ENCODE data around the gene TCF7L1.
A peak's percentile ranks its signal among the peaks of the same experiment; 100 is the strongest.

The TCF7L1 gene

DNA sequence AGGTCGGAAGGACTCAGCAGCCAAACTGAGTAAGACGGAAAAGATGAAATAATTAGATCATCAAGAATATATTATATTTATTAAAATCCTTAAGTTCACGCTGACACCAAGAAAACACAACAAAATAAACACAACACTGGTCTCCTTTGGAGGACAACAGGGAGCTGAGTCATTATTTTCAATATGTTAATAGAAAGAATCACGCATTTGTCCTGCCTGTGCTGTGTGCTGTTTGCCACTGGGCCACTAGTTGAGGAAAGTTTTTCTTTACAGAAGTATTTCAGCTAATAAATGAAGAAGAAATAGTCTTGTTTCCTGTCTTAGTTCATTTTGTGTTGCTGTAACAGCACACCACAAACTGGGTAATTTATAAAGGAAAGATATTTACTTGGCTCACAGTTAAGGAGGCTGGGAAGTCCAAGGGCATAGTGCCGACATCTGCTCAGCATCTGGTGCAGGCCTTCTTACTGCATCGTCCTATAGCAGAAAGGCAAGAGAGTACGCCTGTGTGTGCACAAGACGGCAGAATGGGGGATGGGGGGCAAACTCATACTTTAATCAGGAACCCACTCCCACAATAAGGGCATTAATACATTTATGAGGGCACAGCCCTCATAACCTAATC is 88.0 kb downstream of the TCF7L1 start:
- no peak for DNase-seq (ENCODE audit: low read depth in 2 of 2)

DNA sequence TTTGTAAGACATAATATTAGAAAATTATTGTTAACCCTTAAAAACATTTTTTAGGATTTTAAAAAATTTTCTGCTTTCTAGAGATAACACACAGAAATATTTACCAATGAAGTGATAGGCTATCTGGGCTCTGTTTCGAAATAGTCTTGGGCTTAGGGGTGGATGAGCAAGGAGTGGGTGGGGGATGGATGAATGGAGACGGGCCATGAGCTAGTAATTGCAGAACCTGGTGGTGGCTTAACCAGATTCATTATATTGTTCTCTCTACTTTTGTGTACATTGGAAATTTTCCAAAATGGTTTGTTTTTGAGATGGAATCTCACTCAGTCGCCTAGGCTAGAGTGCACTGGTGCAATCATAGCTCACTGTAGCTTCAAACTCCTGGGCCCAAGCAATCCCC is 89.6 kb downstream of the TCF7L1 start:
- no peak for DNase-seq (ENCODE audit: low read depth in 2 of 2)

DNA sequence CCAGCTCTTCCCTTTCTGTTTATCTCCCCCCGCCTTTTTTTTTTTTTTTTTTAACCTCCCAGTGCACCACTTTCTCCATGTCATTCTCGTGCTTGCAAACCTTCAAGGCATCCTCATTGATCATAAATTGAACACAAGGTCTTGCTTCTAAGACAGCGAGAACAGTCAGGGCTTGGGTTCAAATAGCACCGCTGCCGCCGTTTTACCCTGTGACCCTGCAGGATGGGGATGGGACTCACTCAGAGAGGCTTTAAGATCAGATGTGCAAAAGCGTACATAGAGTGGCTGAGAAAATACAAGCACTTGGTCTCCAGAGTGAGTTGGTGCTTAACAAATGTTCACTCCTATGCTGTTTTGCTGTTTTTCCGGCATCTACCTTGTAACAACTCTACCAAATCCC is 93.6 kb downstream of the TCF7L1 start:
- DNase-seq (ENCODE audit: low read depth in 2 of 2), result no peak

DNA sequence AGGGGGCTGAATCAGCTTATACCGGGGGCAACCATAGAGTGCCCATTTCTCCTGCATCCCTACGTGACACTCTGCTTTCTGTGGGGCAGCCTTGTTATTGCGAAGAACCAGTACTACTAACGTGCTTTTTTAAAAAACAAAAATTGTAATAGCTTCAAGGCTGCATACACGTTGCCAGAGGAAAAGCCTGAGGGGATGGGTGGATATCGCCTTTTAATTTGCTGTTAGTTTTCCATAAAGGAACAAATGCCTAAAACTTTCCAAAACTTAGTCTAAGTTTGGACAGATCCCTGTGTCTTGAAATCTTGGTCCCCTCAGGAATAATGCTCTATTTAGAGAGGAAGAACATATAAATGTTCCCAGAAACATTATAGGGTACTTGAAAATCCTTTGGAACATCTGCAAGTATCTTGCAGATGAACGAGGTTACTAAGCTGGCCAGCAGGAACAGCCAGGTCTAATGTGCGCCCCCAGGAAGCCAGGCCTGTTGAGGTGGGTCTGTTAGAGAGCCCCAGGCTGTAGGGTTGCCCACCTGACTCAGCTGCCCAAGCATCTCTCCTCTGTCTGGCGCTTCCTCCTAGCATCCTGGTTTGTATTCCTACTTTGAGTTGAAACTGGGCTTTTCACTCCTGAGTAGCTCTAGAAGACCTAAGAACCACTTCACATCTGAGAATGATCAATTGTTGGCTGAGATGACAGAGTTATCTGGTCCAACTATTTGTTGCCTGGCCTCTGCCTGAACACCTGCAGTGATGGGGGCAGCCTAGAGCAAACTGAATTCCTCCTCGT is 97.7 kb downstream of the TCF7L1 start:
- no peak for DNase-seq (ENCODE audit: low read depth in 2 of 2)

DNA sequence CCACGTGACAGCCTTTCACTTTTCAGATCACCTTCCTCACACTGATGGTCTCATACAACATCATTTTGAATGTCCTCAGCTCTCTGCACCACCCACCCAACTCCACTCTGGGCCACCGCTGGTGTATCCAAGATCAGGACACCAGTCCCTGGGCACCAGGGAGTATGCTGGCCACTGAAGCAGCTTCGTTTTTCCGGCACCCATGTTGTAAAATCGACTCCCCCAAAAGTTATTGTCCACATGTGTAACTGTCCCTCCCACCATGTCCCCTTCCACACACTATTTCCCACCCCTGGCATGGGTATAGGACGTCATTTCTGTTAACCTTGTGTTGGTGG is 98.2 kb downstream of the TCF7L1 start:
- DNase-seq (ENCODE audit: low read depth in 2 of 2), result no peak

DNA sequence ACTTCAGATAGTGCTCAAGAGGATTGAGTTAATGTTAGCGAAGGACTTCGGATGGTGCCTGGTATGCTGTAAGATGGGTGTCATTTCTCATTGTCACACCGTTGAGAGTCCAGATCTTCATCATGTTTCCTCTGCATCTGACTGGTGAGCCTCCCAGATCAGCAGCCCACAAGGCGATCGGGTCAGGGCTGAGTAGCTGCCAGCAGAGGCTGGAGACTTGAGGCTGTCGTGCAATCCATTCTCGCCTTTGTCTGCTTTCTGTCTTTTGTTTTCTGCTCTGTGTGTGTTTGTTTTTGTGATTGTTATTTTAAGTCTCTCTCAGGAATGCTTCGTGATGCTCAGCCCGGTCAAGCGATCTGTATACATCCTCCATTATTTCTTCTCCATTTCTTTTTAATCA is 98.8 kb downstream of the TCF7L1 start:
- DNase-seq (ENCODE audit: low read depth in 2 of 2), result no peak

DNA sequence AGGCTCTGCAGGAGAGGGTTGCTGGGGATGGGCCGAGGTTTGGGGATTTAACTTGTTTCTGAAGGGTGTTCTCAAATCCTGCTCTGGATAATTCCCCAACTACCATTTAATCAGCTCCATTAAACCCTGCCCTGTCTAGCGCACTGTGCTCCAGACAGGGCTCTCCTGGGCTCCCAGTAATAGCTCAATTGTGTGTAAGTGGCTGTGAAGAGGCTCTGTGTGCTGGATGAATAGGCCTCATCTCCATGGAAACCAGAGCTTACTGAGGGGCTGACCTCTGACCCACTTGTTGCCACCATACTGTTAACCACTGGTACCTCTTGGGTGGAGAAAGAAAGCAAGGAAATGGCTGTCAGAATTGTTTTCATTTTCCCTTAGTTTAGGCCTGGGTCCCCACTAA is 101.7 kb downstream of the TCF7L1 start:
- DNase-seq (ENCODE audit: low read depth in 2 of 2), result no peak

DNA sequence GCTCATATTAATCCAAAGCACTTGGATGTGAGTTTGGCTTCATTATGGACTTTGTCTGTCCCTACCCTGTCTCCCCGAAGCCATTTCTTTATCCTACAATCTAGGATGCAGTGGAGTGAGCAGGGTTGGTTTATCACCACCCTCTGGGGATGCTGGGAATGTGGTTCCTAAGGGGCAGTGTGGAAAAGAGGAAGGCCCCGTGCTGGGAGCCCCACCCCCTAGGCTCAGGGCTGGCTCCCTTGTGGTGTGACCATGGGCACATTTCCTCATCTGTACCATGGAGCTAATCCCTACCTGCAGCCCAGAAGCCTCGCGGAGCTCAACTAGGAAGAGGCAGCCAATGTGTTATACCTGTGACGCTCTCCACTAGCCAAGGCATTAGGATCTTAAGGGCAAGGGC is 102.1 kb downstream of the TCF7L1 start:
- no peak for DNase-seq (ENCODE audit: low read depth in 2 of 2)

DNA sequence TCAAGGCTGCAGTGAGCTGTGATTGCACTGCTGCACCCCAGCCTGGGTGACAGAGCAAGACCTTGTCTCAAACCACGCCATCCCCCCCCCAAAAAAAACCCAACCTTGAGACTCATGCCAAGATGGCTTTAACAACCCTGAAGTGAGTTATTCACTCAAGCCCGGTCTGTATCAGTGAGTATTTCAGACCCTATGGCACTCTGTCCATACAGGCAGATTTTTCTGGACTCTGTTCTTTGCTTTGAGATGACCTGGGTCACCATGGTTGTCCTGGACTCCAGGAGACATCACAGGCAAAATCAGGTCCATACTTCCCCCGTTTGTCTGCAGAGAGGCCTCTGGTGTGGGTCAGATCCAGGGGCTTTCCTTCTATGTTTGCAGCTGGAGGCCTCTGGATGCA is 102.9 kb downstream of the TCF7L1 start:
- no peak for DNase-seq (ENCODE audit: low read depth in 2 of 2)

DNA sequence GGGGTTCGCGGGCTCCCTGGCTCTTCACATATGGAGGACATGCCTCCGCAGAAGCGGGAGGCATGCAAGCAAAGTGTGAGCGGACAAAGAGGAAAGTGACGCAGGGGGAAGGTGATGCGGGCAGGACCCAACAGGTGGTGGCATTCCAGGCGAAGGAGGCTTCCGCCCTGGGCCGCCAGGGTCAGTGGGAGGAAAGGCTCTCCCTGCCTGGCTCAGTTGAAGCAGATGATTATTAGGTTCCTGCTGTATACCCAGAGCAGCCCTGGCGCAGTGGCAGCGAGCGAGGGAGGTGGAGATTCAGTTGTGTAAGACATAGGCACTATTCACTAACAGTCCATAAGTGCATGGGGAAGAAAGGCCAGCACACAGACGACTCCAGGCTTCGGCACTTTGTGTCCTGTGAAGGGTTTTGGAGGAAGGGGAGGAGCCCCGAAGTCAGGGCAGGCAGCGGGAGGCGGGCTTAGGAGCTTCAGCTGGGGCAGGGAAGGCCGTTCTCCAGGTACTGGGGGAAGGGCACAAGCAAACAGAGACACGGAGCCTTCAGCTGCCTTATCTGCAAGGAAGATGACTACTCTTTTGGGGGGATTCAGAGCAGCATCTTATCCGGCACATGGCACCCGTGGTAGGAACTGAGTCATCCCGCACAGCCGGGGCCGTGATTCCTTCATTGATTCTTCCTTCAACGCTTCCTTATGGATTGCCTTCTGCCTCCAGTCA is 104.8 kb downstream of the TCF7L1 start:
- no peak for DNase-seq (ENCODE audit: low read depth in 2 of 2)

DNA sequence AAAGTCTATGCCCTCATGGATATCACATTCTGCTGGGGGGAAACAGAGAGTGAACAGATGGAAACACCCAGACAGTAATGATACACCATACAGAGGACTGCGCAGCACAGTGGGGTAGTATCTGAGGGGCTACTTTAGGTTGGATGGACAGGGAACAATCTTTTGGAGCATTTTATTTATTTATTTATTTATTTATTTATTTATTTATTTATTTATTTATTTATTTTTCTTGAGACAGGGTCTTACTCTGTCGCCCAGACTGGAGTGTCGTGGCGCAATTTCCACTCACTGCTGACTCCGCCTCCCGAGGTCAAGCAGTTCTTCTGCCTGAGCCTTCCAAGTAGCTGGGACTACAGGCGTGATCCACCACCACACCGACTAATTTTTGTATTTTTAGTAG is 105.4 kb downstream of the TCF7L1 start:
- no peak for DNase-seq (ENCODE audit: low read depth in 2 of 2)

DNA sequence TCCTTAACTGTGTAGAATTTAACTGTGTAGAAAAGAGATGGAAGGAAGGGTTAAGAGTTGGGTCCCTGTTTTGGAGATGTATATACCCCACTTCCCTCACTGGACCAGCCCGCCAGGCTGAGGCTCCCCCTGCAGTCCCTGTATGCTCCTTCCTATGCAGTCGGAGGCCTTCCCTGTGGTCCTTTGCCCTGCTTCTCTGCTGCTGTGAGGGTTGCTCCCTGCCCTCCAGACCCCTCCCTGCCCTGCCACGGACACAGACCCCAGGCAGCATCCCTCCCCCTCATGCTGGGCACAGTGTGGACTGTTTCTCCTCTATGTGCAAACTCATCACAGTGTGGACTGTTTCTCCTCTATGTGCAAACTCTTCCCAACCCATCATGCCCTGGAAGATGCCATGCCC is 105.9 kb downstream of the TCF7L1 start:
- no peak for DNase-seq (ENCODE audit: low read depth in 2 of 2)

DNA sequence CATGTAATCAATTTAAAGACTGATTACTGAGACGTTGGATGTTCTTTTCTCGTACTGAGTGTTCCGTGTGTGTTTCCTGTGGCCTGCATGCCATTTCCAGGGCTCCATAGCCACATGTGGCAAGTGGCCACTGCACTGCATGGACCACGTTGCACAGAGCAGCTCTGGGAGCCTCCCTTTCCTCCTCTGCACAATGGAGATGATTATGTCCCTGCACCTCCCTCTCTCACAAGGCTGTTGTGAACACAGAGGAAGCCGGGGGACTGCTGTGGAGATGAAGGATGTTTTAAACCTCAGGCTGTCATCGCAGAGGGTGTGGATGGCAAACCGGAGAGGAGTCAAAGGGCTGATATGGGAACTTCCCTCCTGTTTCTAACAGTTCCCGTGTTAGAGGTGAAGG is 106.9 kb downstream of the TCF7L1 start:
- no peak for DNase-seq (ENCODE audit: low read depth in 2 of 2)

DNA sequence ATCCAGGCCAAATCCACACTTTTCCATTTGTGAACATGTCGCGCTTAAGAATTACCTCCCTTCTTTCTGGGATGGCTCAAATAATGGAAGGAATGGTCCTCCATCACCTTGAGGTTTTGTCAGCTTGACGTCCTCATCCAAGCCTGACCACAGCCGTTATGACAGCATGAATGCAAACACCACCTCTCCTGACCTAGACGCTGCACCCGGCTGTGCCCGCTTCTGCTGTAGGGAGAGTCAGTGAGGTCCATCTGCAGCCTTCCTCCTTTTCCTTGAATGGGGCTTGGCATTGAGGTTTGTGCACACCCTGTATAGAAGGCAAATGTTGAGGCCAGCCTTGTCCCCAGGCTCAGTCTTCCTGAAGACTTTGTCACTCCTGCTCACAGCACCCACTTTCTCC is 109.1 kb downstream of the TCF7L1 start:
- DNase-seq (ENCODE audit: low read depth in 2 of 2), result no peak

DNA sequence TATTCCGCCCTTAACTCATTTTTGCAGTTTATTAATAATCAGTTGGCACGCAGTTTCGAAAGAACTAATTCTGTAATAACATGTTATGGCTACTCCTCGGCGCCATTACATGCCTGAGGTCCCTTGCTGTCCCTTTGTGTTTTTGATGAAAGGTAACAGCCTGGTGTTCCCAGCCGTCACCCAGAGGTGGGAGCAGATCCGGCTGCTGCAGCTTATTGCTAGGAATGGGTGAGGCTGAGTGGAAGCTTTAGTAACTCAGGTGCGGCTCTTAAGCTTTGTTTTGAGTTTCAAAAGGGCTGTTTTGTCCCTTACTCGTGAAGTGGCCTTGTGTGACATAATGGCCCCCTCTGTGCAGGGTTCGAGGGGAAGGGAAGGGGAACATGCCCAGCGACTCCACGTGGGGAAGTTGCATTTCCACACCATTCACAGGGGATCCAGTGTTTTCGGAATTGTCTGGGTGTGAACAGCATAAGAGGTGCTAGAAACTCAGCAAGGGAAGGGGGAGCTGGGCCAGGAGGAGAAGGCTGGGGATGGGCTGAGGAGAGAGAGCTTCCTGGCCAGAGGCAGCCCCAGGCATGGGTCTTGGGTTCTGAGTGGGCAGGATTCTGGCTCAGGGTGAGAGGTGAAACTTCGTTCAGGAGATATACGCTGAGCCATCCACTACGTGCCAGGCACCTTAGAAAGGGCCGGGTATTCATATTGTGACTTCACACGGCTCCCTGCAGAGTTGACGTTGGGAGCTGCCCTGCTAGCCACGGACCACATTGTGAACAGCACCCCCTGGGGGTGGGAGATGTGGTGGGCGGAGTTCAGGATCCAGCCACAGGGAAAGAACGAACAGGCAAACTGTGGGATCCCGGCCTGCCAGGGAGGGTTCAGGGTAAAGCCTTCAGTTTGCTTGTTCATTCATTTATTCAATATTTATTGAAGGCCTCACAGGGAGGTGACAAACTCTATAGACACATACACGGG is 110.2 kb downstream of the TCF7L1 start:
- DNase-seq (ENCODE audit: low read depth in 2 of 2), result peak; percentile 6

DNA sequence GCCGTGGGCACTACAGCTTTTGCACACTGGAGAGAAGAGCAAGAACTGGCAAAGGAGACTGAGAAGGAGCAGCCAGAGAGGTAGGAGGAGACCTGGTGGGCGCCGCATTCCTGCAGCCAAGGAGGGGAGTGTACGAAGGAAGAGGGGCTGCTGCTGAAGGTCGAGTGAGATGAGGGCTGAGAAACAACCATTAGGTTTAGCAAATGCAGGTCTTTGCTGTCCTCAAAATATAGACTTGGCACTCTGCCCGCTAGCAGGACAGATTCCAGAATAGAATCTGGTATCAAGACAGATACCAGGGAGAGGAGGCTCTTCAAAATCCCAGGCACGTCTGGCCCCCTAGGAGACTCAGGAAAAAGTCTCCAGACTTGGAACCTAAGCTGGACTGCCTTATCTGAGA is 111.6 kb downstream of the TCF7L1 start:
- no peak for DNase-seq (ENCODE audit: low read depth in 2 of 2)

DNA sequence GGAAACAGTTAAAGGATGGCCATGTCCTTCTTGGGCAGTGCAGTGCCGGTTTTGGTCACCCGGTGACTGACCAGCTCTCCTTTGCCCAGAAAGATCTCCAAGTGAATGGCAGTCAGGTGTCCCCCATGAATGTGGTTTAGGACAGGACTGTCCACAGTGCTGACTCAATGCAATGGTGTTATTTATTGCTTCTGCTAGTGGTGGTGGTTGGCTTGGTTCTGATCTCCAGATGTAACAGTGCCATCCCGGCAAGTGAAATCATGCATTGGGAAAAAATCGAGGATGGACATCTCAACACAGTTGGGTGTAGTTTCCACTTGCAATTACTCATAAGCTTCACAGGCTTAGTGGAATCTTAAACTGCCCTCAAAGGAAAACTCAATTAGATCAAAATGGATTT is 112.7 kb downstream of the TCF7L1 start:
- no peak for DNase-seq (ENCODE audit: low read depth in 2 of 2)

DNA sequence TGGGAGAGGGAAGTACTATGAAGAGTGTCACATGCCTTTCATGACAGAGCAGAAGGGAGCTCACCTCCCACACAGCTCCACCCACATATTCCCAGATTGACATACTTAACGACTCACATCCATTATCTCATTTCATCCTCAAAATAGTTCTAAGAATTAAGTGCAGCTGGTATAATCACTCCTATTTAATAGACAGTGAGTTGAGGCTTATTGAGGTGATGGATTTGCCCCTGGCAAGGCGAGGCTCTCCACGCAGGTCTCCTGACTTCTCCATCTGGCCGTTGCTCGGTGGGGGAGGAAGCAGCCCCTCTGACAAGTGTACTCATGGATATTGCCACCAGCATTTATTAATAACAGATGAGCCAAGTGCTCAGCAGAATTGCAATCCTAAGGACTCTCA is 113.2 kb downstream of the TCF7L1 start:
- peak in 1 of 2 donors; percentile 5 for DNase-seq (ENCODE audit: low read depth in 2 of 2)

DNA sequence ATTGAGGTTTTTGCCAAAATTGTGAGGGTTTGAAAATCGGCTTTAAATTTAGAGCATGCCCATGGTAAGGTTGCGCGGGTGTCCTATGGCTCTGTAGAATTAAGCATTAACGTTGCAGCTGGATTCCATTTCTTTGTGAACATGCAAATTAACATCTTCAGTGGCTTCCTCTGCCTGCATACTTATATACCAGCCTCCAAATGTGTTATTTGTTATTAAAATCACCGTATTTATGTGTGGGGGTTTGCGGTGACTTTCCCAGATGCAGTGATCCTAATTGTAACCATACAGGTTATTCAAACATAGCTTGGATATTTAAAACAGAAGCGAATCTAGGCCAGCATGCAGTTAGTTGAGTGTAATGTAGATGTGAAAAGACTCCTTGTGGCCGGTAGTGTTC is 114.4 kb downstream of the TCF7L1 start:
- no peak for DNase-seq (ENCODE audit: low read depth in 2 of 2)

DNA sequence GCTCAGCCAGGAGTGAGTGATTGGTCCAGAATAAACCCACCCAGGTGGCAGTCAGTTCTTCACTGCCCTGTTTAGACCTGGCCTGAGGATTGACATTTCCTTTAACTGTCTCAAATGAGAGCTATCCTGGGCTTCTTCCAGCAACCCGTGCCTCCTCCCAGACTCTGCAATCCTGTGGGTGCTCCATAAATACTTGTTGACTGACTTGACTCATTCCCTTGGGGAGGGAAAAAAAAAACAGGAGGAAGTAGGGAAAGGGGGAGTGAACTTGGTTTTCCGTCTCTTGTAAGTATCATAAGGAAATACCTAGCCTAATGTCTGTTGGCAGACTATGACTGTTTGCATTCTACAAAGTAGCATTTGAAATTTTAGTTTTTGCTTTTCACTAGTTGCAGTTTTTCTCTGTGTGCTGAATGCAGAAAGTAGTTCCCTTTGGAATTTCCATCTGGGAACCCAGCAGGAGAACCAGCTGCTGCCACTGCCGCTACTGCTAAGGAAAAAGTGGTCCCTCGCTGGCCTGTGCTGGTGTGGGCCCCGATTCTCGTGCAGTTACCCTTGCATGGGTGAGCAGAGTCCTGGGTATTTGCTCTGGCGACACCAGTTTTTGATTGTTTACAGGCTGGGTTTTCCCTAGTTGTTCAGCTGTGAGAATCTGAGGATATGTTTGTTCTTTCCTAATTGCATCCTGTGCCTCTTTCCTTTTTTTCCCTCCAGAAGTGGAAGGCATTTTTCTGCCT is 115.7 kb downstream of the TCF7L1 start:
- DNase-seq (ENCODE audit: low read depth in 2 of 2), result no peak

DNA sequence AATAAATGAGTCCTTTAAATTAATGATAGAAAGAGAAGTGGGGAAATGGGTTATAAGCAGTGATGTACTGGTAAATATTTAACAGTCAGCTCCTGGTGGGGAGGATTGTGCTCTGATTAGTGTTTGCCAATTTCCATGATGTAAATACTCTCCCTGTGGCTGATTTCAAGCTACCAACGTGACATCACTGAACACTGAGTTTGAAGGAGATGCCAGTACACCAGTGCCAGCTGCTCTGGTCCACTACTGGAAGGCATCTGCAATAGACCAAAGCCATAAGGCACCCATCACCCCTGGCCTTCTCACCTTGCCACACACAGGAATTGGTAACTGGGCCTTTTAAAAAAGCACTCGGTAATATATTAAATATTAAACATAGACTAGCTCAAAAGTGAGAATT is 116.9 kb downstream of the TCF7L1 start:
- DNase-seq (ENCODE audit: low read depth in 2 of 2), result no peak

All from stimulated activated CD8-positive, alpha-beta memory T cell treated with anti-CD3 and anti-CD28 coated beads, Interleukin-2, amount 100 ng/mL, for 48 hours (primary cell).